Measurements from ENCODE around the gene SYNM.

DNA sequence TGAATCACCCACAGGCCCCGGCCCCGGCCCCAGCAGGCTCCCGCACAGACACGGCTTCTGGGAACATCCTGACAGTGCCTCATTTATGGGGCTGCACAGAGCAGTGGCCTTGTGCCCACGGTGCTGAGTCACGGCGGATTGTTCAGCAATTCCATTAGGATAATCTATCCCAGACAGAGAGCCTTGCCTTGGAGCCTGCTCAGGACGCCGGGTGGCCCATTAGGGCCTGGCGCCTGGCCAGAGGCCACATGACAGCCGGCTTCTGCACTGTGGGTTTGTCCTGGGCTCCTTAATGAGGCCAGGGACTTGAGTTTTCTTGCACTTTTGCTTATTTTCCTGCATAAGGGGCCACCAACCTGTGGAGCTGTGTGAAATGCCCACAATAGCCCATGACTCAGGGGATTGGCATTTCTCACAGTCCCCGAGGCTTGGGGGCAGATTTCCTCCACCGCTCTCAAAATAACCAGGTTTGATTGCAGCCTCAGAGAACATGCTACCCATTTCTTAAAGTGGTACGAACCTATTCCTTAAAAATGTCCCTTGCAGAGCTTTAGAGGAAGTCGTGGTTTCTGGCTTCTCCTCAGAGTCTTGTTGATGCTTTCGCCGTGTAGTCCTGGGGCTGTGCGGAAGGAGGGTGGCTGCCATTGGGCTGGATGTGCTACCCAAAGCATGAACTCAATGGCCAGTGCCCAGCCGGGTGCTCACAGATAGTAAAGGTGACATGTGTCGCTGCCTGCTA, 19.0 kb downstream of the SYNM start:
- TF ChIP-seq EZH2 (IDR thresholded peaks at IDR 0.05; ENCODE audit: insufficient read depth, poor library complexity, severe bottlenecking) (no peak), EZH2phosphoT487 (IDR thresholded peaks at IDR 0.05; ENCODE audit: insufficient read depth, low read depth) (0 out of 2 replicates have a peak, but pooled peaks have one; percentile 52)

Data from GM23248 (cell line).